GM19467 (cell line): Measurements from ENCODE around the gene OSTC.

Experiments used
- ATAC-seq: cut with Tn5 transposase; IDR thresholded peaks from one replicate; pipeline ENCODE4 v1.9.1; 2021; ENCODE audit warnings: mild to moderate bottlenecking, moderate library complexity; ENCODE audit not compliant: unreplicated experiment

OSTC gene

GRCh38 chr4:108644237-108644636, 6.2 kb upstream of the OSTC start:
- no peak for ATAC-seq

GRCh38 chr4:108646706-108647105, 3.7 kb upstream of the OSTC start:
- no peak for ATAC-seq

GRCh38 chr4:108649863-108650211, 562 bp upstream of the OSTC start:
- peak; percentile 14 for ATAC-seq

GRCh38 chr4:108651014-108651791, 804 bp downstream of the OSTC start:
- ATAC-seq, result no peak

- ATAC-seq, result no peak
These were observed 12.2 kb downstream of the OSTC start for GRCh38 chr4:108662629-108663028.

GRCh38 chr4:108674356-108674977, 24.1 kb downstream of the OSTC start:
- ATAC-seq, result no peak

GRCh38 chr4:108681321-108681809, 31.0 kb downstream of the OSTC start:
- no peak for ATAC-seq

- no peak for ATAC-seq
These were observed 33.1 kb downstream of the OSTC start for GRCh38 chr4:108683479-108683878.

GRCh38 chr4:108685036-108685686, 34.8 kb downstream of the OSTC start:
- no peak for ATAC-seq

GRCh38 chr4:108690738-108691137, 40.3 kb downstream of the OSTC start:
- no peak for ATAC-seq

- no peak for ATAC-seq
These were observed 42.8 kb downstream of the OSTC start for GRCh38 chr4:108693211-108693610.

- ATAC-seq, result no peak
These were observed 43.4 kb downstream of the OSTC start for GRCh38 chr4:108693819-108694218.

GRCh38 chr4:108694423-108694822, 44.0 kb downstream of the OSTC start:
- ATAC-seq, result no peak

GRCh38 chr4:108695062-108695461, 44.7 kb downstream of the OSTC start:
- no peak for ATAC-seq

- no peak for ATAC-seq
These were observed 45.8 kb downstream of the OSTC start for GRCh38 chr4:108696160-108696559.

GRCh38 chr4:108700081-108700757, 49.8 kb downstream of the OSTC start:
- ATAC-seq, result no peak

GRCh38 chr4:108702960-108703359, 52.6 kb downstream of the OSTC start:
- ATAC-seq, result no peak

- ATAC-seq, result no peak
These were observed 53.0 kb downstream of the OSTC start for GRCh38 chr4:108703370-108703769.

GRCh38 chr4:108703966-108704365, 53.6 kb downstream of the OSTC start:
- no peak for ATAC-seq

GRCh38 chr4:108706289-108706688, 55.9 kb downstream of the OSTC start:
- ATAC-seq, result no peak

GRCh38 chr4:108709234-108709633, 58.8 kb downstream of the OSTC start:
- no peak for ATAC-seq
